OCI-LY7 (cell line): Measurements from ENCODE around the gene PDCD11. TPM values are rescaled to one million over a fixed set of nuclear protein-coding genes. Genes with fewer than 3 reads are reported as not detected.

ENCODE experiments used
- BruUV-seq: library from RNA; stranded (reverse); fragments of 400-500 nt; replicated peaks from 2 replicates; lab custom pipeline; 2021; lab: Mats Ljungman, UMichigan
- CTCF ChIA-PET: fragments of 300-600 bp; sonication (Branson Sonifier 250); formaldehyde crosslinking; loops from one replicate; lab custom pipeline; 2022; ENCODE audit warnings: antibody characterized with exemption; ENCODE audit not compliant: unreplicated experiment; lab: Charles Lee
- POLR2A ChIA-PET: fragments of 300-600 bp; sonication (Branson Sonifier 250); formaldehyde crosslinking; loops from one replicate; lab custom pipeline; 2022; ENCODE audit warnings: antibody characterized with exemption; lab: Charles Lee
- DNase-seq: peaks from one replicate; pipeline ENCODE4 v3.0.0-alpha.2; 2015; ENCODE audit warnings: low spot score
- H2AFZ ChIP-seq: fragments of 200-600 bp; sonication (generic), shearing (Covaris generic); 2 replicates; pipeline ENCODE4 v1.6.1; 2014; ENCODE audit warnings: mild to moderate bottlenecking, antibody characterized with exemption, low read length, moderate library complexity
- H3K27ac ChIP-seq: fragments of 200-600 bp; sonication (generic); 2 replicates; pipeline ENCODE4 v1.5.1; 2014; ENCODE audit warnings: mixed run types, low read depth, mild to moderate bottlenecking, moderate library complexity, low read length, inconsistent platforms; ENCODE audit not compliant: poor library complexity, severe bottlenecking
- H3K36me3 ChIP-seq: fragments of 200-600 bp; sonication (generic); 2 replicates; pipeline ENCODE4 v1.6.1; 2014; ENCODE audit warnings: mild to moderate bottlenecking, antibody characterized with exemption, low read length, moderate library complexity, mixed read lengths; ENCODE audit not compliant: insufficient read depth
- H3K4me1 ChIP-seq: fragments of 200-600 bp; sonication (generic); 2 replicates; pipeline ENCODE4 v1.5.1; 2014; ENCODE audit warnings: mild to moderate bottlenecking, low read length; ENCODE audit not compliant: insufficient read depth, poor library complexity, severe bottlenecking
- H3K4me2 ChIP-seq: fragments of 200-600 bp; sonication (generic); 2 replicates; pipeline ENCODE4 v1.6.1; 2014; ENCODE audit warnings: mild to moderate bottlenecking, low read length
- H3K4me3 ChIP-seq: fragments of 200-600 bp; sonication (generic); 2 replicates; pipeline ENCODE4 v1.5.1; 2014; ENCODE audit warnings: mild to moderate bottlenecking, low read depth, low read length; ENCODE audit not compliant: poor library complexity, severe bottlenecking
- H3K79me2 ChIP-seq: fragments of 200-600 bp; sonication (generic); 2 replicates; pipeline ENCODE4 v1.6.1; 2016; ENCODE audit warnings: low read depth, mild to moderate bottlenecking, low read length, moderate library complexity, mixed read lengths; ENCODE audit not compliant: insufficient read depth
- H3K9me2 ChIP-seq: fragments of 200-600 bp; sonication (generic); 2 replicates; pipeline ENCODE4 v1.6.1; 2016; ENCODE audit warnings: mild to moderate bottlenecking, low read length, mixed read lengths; ENCODE audit not compliant: insufficient read depth
- H3K9me3 ChIP-seq: fragments of 200-600 bp; sonication (generic); 2 replicates; pipeline ENCODE4 v1.6.1; 2014; ENCODE audit warnings: mild to moderate bottlenecking, mixed run types, low read length, mixed read lengths
- H4K20me1 ChIP-seq: fragments of 200-600 bp; sonication (generic); 2 replicates; pipeline ENCODE4 v1.6.1; 2014; ENCODE audit warnings: mild to moderate bottlenecking, antibody characterized with exemption, low read length, moderate library complexity, mixed read lengths; ENCODE audit not compliant: insufficient read depth
- EZH2phosphoT487 ChIP-seq: fragments of 200-600 bp; sonication (generic); IDR thresholded peaks from 2 replicates; pipeline ENCODE4 v1.6.1; 2018; ENCODE audit warnings: low read depth, borderline replicate concordance, mild to moderate bottlenecking, mixed run types, antibody characterized with exemption, low read length, moderate library complexity, mixed read lengths
- intact Hi-C: fragments of 100-400 bp; cut with micrococcal nuclease; formaldehyde crosslinking; loops from one replicate; pipeline ENCODE4 v1.10.0; 2022; ENCODE audit not compliant: unreplicated experiment
- microRNA-seq: library from miRNA; unstranded; fragments of <30 nt; microRNA quantifications from one replicate; pipeline ENCODE4 v1.2.0, GENCODE V29; 2022; ENCODE audit warnings: borderline replicate concordance
- total RNA-seq, 2 experiments: library from RNA; depleted of rRNA in 1 of 2; stranded (reverse); fragments of >200 nt in 1 of 2; shearing (Covaris generic) in 1 of 2; gene quantifications; 2 replicates each; pipeline ENCODE4 v1.2.3, GENCODE V29; 2014 to 2022
- TF ChIP-seq, protein P1 (sequence below): fragments of 200-600 bp; sonication (generic); conservative IDR thresholded peaks from 2 replicates; pipeline ENCODE4 v1.5.1; 2014; ENCODE audit warnings: mild to moderate bottlenecking, antibody characterized with exemption, low read length, moderate library complexity, mixed read lengths

Gene PDCD11
- total RNA-seq, 2 experiments from 2014 or later = 54.5 to 68.4 TPM

DNA sequence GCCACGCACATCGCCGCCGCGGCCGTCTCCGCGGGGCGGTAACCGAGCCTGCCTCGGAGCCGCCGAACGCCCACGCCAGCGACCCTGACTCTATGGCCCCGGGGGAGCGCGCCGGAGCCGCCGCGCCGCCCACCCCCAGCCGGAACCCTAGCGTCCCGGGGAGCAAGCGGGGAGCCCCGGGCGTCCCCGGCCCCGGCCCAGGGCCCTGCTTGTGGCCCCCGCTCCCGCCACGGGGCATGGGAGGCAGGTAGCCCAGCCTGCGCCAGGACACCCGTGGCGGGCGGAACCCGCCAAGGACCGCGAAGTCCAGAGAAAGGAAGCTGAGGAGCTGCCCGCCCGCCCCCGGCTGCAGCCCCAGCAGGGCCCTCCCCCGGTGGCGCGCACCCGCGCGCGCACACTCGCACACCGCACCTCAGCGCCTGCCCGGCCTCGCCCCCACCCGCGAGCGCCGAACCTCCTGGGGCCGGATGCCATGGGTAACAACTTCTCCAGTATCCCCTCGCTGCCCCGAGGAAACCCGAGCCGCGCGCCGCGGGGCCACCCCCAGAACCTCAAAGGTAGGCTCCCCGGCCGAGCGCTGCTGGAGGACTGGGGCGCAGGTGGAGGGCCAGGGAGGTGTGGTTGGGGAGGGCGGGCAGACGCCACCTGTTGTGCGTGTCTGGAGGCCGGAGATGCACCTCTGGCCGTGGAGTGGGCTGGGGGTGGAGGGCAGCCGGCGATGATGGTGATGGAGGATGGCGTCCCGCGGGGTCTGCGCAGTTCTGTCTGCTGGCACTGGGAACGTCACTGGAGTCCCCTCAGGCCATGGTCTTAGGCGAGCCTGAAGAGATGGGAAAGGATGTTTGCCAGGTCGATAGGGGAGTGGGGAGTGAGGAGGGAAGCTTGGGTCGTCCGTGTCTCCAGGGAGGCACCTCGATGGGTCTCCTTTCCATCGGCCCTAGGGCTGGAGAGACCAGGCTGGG, 97.8 kb downstream of the PDCD11 start:
- Histone ChIP-seq H3K27ac (no peak overlapping the region), H4K20me1 (no peaks in the 10 kb centered on the region), H3K36me3 (no peaks in the 10 kb centered on the region), H3K79me2 (no peaks in the 10 kb centered on the region), H3K4me3 (peak overlapping the region; percentile 70), H3K9me2 (no peaks in the 10 kb centered on the region), H3K4me1 (peaks cover 34% of the 10 kb centered on the region), H3K9me3 (no peaks in the 10 kb centered on the region), H2AFZ (peak overlapping the region; percentile 50; the same call in 1 of the 2 replicates), H3K4me2 (peak overlapping the region; percentile 83)
- no TSS peak for BruUV-seq
- CTCF ChIA-PET = no interaction called here
- TF ChIP-seq, protein P1, sequence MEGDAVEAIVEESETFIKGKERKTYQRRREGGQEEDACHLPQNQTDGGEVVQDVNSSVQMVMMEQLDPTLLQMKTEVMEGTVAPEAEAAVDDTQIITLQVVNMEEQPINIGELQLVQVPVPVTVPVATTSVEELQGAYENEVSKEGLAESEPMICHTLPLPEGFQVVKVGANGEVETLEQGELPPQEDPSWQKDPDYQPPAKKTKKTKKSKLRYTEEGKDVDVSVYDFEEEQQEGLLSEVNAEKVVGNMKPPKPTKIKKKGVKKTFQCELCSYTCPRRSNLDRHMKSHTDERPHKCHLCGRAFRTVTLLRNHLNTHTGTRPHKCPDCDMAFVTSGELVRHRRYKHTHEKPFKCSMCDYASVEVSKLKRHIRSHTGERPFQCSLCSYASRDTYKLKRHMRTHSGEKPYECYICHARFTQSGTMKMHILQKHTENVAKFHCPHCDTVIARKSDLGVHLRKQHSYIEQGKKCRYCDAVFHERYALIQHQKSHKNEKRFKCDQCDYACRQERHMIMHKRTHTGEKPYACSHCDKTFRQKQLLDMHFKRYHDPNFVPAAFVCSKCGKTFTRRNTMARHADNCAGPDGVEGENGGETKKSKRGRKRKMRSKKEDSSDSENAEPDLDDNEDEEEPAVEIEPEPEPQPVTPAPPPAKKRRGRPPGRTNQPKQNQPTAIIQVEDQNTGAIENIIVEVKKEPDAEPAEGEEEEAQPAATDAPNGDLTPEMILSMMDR = no peak
- TF ChIP-seq EZH2phosphoT487 = no peak
- POLR2A ChIA-PET = no interaction called here
- DNase-seq = no peak
- intact Hi-C loops = no loop called here

DNA sequence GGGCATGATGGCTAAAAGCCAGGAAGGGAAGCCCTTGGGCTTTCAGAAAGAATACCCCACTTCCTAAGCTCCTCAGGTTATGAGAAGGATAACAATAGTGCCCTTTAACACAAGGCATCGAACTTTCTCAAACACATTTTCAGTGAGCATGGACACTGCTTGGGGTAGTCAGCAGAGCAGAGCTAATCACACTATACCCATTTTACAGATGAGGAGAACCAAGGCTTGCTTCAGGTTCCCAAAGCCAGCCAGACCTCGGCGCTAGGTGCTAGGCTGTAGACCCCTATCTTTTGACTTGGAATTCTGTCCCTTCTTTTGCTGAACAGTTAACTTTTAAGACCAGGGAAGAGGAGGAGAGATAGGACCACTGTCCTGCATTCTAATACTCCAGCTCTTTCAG, 98.9 kb downstream of the PDCD11 start:
- no peak for DNase-seq
- Histone ChIP-seq H3K4me3 (no peak overlapping the region), H4K20me1 (no peaks in the 10 kb centered on the region), H3K4me2 (no peak overlapping the region), H3K9me3 (no peaks in the 10 kb centered on the region), H3K27ac (no peak overlapping the region), H2AFZ (no peak overlapping the region), H3K36me3 (no peaks in the 10 kb centered on the region), H3K9me2 (no peaks in the 10 kb centered on the region), H3K79me2 (no peaks in the 10 kb centered on the region), H3K4me1 (peaks cover 43% of the 10 kb centered on the region)
- intact Hi-C loops = no loop called here
- no peak for TF ChIP-seq EZH2phosphoT487
- TF ChIP-seq, protein P1 = no peak
- POLR2A ChIA-PET = no interaction called here
- no TSS peak for BruUV-seq
- CTCF ChIA-PET = no interaction called here

Small RNAs within 50 kb of the gene (microRNA-seq; reads per million reads assigned to microRNA genes)
- 7,124 reads per million, percentile 93 among the genes with 10 or more reads in this experiment for gene MIR1307

Other genes with a start within 250 kb of the PDCD11 start
- gene NT5C2, start 203.4 kb upstream of the PDCD11 start, total RNA-seq (2014; rRNA removed; shearing (Covaris generic)) = 72.0 and 73.5 TPM in 2 replicates
- 87.3 and 118 TPM in 2 replicates for gene NT5C2, start 203.4 kb upstream of the PDCD11 start, total RNA-seq (2022)
- gene RPEL1, start 150.7 kb upstream of the PDCD11 start, total RNA-seq (2014; rRNA removed; shearing (Covaris generic)) = not detected in 2 replicates
- gene RPEL1, start 150.7 kb upstream of the PDCD11 start, total RNA-seq (2022) = not detected in 2 replicates
- gene INA, start 119.5 kb upstream of the PDCD11 start, total RNA-seq (2014; rRNA removed; shearing (Covaris generic)) = not detected in 2 replicates
- not detected in 2 replicates for gene INA, start 119.5 kb upstream of the PDCD11 start, total RNA-seq (2022)
- gene PCGF6, start 45.5 kb upstream of the PDCD11 start, total RNA-seq (2014; rRNA removed; shearing (Covaris generic)) = 14.9 and 16.0 TPM in 2 replicates
- 12.3 and 12.6 TPM in 2 replicates for gene PCGF6, start 45.5 kb upstream of the PDCD11 start, total RNA-seq (2022)
- gene TAF5, start 28.6 kb upstream of the PDCD11 start, total RNA-seq (2014; rRNA removed; shearing (Covaris generic)) = 15.9 and 20.2 TPM in 2 replicates
- gene TAF5, start 28.6 kb upstream of the PDCD11 start, total RNA-seq (2022) = 17.6 and 17.8 TPM in 2 replicates
- gene ATP5MK, start 151 bp upstream of the PDCD11 start, total RNA-seq (2014; rRNA removed; shearing (Covaris generic)) = 74.7 and 117 TPM in 2 replicates
- 276 and 307 TPM in 2 replicates for gene ATP5MK, start 151 bp upstream of the PDCD11 start, total RNA-seq (2022)
- gene CALHM2, start 55.7 kb downstream of the PDCD11 start, total RNA-seq (2014; rRNA removed; shearing (Covaris generic)) = not detected in 2 replicates
- not detected in 2 replicates for gene CALHM2, start 55.7 kb downstream of the PDCD11 start, total RNA-seq (2022)
- gene CALHM1, start 62.3 kb downstream of the PDCD11 start, total RNA-seq (2014; rRNA removed; shearing (Covaris generic)) = not detected in 2 replicates
- gene CALHM1, start 62.3 kb downstream of the PDCD11 start, total RNA-seq (2022) = 0.13 and 0.18 TPM in 2 replicates
- gene CALHM3, start 82.6 kb downstream of the PDCD11 start, total RNA-seq (2014; rRNA removed; shearing (Covaris generic)) = 0.26 TPM in 1 of 2 replicates, not detected in the other
- gene CALHM3, start 82.6 kb downstream of the PDCD11 start, total RNA-seq (2022) = not detected in 2 replicates
- 0.46 and 0.47 TPM in 2 replicates for gene NEURL1, start 97.1 kb downstream of the PDCD11 start, total RNA-seq (2014; rRNA removed; shearing (Covaris generic))
- not detected in 2 replicates for gene NEURL1, start 97.1 kb downstream of the PDCD11 start, total RNA-seq (2022)